ENCODE measurements around the gene SAFB.
"Not testable (repeated sequence)": the region's sequence is repeated elsewhere in the genome, so short reads cannot be mapped to it uniquely, and the experiment has no call there.

The SAFB gene

DNA sequence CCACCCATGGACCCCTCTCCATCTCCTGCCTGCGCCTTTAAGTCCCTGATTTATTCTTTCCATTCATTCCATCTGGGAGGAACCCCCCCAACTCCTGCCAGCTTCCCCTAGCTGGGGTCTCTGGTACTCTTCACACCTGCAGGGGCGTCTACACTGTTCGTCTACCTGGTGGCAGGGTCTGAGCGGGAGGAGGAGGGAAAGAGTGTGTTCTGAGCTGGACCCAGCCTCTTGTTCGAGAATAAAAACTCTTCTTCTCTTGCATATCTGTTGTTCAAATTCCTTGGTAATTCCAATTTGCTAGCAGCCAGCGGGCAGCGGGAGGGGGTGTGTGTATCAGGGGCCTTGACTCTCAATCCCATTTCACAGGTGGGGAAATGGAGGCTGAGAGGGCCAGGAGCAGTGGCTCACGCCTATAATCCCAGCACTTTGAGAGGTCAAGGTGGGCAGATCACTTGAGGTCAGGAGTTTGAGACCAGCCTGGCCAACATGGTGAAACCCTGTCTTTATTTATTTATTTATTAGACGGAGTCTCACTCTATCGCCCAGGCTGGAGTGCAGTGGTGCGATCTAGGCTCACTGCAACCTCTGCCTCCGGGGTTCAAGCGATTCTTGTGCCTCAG is 65.5 kb downstream of the SAFB start:
- DNase-seq = not testable (repeated sequence)

DNA sequence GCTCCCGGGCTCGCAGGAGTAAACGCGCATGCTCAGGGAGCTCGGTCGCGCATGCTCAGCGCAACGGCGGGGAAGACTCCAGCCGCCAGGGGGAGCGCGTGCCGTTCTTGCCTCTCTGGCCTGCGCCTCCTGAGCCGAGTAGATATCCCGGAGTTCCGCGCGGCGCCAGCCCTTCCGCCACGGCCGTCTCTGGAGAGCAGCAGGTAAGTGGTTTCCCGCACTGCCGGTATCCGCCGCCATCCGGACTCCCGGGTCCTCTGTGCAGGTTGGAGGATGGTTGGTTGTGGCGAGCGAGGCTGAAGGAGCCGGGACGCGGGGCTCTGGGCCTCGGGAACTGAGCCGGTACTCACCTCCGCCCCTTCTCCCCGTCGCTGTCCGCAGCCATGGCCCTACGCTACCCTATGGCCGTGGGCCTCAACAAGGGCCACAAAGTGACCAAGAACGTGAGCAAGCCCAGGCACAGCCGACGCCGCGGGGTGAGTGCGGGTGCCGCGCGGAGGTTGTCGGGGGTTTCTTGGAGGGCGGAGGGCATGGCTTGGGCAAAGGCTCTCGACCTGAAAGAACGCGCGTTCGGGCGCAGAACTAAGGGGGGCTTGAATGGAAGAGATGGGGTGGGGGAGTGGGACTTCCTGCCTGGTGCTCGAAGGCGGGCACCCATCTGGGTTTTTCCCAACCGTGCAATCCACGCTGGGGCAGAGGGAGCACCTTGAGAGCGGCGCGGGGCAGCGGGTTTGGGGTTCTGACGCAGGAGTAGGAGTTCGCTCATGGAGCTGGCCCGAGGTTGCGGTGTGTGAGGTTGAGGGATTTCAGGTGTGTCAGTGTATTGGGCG is 67.5 kb downstream of the SAFB start, which contains the start of gene RPL36:
RPL36 (plus strand) TSS at position 171 of the 830 bp plus-strand sequence; CDS start at position 384, 213 bp downstream.
- DNase-seq = peak; percentile 96

DNA sequence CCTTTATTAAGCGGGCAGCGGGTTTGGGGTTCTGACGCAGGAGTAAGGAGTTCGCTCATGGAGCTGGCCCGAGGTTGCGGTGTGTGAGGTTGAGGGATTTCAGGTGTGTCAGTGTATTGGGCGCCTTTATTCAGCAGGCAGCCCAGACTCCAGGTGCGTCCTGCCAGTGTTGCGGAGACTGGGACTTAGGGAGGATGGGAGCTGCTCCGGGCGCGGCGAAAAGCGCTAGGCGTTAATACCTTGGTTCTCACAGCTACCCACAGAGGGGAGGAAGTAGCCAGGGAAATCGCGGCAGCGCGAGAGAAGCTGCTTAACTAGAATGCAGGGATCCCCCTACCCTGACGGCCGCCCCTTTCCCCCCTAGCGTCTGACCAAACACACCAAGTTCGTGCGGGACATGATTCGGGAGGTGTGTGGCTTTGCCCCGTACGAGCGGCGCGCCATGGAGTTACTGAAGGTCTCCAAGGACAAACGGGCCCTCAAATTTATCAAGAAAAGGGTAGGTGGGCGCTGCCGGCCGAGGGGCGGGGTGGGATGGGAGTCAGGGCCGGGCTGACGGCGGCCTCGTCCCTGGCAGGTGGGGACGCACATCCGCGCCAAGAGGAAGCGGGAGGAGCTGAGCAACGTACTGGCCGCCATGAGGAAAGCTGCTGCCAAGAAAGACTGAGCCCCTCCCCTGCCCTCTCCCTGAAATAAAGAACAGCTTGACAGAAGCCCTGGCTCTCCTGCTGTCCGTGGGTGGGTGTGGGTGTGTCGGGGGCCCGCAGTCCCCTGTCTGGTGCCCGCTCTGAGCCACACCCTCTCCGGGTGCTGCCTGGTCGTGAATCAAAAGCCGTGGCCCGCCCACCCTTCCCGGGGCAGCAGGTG is 68.3 kb downstream of the SAFB start:
- no peak for DNase-seq

DNA sequence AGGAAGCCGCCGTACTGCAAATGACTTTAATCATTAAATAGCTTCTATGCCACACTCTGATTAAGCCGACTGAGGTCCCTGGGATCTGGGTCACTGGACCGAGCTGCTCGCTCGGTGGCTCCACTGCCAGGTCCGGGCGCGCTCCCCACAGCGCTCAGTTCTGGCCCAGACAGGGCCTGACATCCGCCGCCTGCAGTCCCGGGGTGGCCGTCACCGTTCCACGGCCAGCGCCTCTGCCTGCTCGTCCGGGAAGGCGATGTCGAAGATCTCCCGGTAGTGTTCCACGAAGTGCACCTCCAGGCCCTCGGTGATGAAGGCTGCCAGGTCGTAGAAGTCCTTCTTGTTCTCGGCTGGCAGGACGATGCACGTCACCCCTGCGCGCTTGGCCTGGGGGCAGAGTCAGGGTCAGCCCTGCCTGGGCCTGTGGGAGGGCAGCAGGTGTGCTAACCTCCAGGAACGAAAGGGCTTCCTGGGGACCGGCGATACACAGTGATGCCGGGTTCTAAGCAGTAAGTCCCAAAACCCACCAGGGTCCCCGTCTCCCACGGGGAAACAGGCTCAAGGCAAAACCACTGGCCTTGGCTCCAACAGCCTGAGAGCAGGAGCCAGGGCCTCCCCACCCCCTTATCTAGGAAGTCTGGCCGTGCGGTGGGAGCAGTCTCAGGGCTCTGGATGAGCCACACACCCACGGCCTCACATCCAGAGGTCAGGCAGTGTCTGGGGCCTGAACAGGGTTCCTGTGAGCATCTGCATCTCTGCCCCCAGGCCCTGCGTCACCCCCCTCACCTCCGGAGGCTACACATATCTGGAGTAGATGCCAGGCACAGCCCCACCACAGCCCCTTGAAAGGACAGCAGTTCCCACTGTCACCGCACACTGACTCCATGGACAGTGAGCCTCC is 69.2 kb downstream of the SAFB start:
- DNase-seq = no peak

DNA sequence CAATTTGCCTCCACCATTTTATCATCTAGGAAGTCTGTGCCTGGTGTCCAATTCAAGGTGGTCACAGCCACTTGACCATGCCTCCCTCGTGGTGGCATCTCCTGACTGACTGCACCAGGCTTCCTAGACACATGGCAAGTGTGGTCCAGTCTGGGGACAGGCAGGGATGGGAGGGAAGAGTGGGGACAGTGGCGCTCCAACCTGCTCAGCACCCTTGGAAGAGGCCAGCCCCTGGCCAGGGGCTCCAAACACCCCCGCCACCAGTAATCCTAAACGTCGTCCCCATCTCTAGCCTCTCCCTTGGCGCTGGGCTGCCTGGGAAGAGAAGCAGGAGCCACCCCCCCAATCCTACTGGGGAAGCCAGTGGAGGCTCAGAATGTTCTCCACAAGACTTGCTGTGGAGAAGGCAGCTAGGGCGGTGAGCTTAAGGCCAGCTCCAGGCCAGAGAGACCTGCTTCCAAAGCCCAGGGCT is 69.9 kb downstream of the SAFB start:
- DNase-seq = no peak

DNA sequence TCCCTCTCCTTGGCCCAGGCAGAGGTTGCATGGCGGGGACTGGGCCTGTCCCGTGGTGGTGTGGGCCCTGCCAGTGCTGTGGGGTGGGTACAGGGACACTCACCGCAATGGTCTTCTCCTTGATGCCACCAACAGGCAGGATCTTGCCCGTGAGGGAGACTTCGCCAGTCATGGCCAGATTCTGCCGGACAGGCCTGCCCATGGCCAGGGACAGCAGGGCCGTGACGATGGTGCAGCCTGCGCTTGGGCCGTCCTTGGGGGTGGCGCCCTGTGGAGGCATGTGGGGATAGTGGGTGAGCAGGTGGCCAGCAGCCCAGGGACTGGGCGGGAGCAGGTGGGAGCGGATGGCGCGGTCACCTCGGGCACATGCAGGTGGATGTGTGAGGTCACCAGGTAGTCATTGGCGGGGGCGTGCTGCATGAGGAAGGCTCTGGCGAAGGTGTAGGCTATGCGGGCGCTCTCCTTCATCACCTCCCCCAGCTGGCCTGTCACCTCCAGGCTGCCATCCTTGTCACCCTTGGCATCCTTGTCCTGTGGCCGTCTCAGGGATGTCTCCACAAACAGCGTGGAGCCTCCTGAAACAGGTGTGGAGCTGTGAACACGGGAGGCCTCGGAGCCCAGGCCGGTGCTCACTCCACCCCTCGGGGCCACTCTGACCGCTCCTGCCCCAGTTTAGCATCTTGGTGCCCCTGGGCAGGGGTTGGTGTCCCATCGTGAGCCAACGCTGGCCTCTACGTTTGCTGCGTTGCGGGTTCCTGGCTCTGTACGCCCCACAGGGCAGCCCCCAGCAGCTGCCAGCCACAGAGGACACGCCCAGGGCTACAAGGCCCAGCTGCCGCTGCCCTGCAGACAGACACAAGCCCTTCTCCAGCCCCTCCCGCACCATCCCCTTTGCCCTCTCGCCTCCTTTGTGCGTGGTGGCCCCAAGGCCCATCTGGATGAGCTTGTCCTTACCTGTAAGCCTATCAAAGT is 70.6 kb downstream of the SAFB start:
- DNase-seq = no peak

DNA sequence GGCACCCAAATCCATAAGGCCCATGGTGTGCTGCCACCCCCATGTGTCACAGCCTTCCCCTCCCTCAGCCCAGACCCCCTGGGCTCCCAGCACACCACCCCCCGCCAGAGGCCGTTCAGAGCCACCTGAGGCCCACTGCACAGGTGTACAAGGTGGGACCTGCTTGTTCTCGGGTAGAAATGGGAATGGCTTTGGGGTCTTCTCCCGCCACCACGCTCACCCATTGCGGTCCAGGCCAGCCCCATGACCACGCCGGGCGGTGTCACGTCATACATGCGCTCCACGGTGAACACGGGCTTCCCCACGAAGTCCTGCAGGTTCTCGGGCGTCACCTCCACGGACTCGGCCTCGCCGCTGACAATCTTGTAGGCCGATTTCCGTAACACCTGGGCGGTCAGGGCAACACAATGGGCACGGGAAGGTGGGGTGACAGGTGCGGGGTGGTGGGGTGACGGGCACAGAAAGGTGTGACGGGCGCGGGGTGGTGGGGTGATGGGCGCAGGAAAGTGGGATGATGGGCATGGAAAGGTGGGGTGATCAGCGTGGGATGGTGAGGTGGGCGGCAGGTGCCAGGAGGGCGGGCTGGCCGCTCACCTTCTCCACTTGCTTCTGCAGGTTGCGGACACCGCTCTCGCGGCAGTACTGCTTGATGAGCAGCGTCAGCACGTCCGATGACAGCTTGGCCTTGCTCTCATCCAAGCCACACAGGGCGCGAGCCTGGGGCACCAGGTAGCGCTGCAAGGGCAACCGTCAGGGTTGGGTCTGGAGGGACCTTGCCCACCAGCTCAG is 71.5 kb downstream of the SAFB start:
- no peak for DNase-seq

DNA sequence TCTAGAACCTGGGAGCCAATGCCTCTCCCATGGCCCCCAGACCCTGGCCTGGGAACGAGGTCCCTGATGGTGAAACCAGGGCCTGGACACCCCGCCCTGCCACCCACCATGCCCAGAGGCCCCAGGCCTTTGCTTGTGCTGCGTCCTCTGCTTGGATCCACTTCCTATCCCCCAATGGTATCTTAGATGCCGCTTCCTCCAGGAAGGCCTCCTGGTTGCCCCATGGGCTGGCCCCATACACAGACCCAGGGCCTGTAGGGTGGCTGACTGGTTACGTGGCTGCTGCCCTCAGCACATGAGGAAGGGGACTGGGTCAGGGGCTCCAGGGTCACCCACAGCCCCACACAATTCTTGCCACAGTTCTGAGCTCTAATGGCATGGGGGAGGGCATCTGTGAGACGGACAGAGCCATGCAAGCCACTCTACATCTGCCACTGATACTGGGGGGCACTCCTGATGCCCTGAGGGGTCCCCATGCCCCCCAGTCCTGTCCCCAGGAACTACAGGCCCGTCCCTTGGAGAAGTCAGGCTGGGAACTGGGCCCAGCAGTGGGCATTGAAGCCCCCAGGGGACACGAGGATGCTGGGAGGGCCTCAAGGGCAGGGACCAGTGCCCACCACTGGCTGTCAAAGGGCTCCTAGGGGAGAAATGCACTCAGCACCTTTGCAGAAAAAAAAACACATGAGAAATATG is 72.2 kb downstream of the SAFB start:
- no peak for DNase-seq

DNA sequence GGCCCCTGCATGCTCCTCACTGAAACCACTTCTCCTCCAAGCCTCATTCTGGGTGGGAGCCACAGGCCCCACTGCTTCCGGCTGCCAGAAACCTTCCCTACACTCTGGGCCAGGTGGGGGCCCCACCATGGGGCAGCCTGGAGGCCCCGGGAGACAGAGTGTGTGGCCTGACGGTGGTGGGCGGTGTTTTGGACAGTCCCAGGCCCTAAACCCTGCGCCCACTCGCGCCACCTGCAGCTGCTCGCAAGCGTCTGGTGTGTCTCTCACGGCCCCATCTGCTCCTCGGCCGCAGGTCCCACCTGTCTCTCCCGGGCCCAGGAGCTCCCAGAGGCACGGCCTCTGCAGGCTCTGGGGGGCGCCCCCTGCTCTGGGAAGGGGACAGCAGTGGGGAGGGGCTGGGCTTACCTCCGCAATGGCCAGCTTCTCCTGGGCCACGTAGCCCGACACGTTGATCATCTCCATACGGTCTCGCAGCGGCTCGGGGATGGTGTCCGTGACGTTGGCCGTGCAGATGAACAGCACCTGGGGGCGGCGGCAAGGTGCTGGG is 72.8 kb downstream of the SAFB start:
- DNase-seq = no peak

DNA sequence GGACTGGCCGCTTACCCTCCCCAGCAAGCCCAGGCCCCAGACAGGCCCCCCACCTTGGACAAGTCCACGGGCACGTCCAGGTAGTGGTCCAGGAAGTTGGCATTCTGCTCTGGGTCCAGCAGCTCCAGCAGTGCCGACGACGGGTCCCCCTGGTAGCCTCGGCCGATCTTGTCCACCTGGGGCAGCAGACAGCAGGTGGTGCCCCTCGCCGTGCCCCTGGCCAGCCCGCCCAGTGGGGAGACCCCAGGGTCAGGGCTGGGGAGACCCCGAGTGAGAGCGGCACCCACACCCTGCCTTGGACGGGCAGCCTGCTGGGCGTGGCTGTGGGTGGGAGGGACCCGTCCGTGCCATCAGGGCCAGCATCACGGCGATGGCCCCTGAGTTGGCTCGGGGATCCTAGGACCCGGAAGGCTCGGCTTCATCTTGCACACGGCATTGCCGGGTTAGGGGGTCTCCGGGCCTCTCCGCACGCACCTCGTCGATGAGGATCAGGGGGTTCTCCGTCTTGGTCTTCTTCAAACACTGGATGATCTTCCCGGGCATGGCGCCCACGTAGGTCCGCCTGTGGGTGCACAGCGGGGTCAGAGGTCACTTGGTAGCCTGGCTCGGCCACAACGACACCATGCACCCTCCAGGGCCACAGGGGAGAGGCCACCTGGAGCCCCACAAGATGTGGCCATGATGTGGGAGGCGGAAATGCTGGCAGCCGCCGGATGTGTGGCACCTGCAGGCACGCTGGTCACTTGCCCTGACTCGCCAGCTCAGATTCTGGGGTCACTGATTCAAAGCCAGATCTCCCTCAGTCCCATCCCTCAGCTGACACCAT is 73.5 kb downstream of the SAFB start:
- DNase-seq = no peak

DNA sequence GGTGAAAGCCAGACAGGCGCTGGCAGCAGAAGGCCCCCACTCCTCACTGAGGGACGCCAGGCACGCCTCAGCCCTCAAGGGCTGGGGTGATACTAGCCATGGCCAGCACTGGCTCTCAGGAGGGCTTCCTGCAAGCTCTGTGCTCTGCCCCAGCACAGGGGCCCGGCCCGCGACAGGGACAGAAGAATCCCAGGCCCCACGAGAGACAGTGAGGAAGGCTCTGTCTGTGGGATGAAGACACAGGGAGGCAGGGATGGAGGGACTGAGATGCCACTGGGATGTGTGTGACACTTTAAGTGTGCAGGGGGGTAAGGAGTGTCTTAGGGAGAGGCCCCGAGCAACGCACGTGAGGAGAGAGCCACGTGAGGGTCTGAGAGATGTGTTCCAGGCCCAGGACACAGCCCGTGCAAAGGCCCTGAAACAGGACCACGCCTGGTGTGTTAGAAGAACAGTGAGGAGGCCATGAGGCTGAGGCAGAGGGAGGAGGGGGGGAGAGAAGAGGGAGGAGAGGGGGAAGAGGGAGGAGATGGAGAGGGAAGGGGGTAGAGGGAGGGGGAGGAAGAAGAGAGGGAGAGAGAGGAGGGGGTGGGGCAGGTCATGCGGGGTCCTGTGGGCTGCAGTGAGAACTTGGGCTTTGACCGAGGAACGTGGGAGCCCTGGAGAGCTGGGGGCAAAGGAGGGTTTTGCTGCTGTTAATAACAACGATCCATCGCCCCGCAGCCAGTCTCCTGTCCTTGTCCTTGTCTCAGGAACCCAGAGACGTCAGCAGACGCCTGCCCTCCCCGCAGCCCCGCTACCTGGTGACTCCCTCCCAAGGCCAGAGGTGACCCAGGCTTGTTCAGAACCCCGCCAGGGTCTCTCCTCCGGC is 74.4 kb downstream of the SAFB start:
- no peak for DNase-seq

DNA sequence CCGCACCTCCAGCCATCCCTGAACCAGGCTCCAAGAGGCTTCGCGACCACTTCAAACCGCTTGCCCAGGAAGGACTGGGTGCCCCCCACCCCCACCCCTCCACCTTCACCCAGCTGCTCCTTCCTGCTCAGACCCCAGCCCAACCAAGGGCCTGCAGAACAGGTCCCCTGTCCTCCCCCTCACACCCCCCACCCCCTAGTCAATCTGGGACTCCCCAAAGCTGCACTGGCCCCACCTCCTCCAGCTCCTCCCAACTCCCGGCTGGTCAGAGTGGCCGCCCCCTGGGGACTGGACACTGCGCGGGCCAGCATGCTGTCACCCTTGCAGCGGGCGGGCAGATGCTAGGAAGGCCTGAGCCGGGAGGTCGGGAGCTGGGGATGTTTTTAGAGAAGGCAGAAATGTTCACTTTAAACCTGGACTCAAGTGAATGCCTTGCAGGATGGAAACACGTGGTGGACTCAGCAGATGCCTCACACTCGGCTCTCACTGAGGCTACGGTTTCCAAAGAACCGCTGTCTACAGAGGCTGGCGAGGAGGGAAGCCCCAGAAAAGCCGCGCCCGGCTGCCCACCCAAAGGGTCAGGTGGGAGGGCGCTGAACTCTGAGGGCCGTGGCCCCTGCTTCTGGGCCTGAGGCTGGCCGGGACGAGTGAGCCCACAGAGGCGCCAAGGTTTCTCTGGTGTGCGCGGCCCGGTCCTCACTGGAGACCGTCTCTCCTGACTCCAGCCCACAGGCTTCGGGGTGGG is 75.2 kb downstream of the SAFB start:
- no peak for DNase-seq

DNA sequence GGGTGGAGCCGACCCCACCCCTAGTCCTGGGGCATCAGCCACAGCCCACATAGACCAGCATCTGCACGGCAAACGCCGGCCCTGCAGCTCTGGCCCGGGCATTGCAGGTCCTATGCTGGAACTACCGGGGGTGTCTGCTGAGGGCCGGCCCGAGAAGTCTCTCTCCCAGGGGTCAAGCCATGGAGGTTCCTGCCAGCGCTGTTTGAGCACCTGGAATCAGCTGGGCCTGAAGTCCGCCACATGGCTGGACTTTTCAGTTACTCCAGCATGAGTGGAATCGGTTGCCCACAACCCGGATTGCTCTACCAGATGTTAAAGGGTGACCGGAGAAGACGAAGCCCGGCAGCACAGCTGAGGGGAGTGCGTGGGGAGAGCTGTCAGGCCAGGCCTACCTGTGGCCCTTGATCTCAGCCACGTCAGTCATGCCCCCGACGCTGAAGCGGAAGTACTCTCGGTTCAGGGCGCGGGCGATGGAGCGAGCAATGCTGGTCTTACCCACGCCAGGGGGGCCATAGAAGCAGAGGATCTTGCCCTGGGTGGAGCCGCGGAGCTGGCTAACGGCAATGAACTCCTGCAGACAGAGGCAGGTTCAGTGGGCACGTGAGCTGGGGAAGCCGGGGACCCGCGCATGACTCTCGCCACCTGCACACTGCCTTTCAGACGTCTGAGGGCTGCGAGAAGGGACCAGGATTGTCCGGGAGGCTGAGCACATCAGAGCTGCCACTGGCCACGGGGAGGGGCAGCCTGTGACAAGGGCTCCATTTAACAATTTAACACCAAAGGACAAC is 75.9 kb downstream of the SAFB start:
- DNase-seq = no peak

DNA sequence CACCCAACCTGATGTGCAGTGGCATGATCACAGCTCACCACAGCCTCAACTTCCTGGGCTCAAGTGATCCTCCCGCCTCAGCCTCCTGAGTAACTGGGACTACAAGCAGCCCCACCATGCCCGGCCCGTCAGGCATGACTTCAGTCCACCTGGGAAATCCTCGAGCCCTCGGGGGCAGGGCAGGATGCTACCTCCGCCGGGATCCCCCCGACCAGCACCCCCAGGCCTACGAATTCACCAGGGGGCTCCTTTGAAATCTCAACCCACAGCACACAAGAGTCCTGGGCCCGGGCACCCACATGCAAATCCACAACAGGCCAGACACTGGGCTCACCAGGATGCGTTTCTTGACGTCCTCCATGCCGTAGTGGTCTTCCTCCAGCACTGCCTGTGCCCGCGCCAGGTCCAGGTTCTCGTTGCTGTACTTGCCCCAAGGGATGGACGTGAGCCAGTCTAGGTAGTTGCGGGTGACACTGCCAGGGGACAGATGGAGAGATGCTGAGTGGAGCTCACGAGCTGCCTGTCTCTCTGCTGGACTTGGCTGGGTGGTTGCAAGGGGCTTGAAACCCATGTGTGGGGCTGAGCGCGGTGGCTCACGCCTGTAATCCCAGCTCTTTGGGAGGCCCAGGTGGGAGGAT is 77.7 kb downstream of the SAFB start:
- DNase-seq = no peak

DNA sequence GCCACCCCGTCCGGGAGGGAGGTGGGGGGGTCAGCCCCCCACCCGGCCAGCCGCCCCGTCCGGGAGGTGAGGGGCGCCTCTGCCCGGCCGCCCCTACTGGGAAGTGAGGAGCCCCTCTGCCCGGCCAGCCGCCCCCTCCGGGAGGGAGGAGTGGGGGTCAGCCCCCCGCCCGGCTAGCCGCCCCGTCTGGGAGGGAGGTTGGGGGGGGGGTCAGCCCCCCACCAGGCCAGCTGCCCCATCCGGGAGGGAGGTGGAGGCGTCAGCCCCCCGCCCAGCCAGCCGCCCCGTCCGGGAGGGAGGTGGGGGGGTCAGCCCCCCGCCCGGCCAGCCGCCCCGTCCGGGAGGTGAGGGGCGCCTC is 79.1 kb downstream of the SAFB start:
- DNase-seq = not testable (repeated sequence)
